Activated naive CD4-positive, alpha-beta T cell treated with anti-CD3 and anti-CD28 coated beads, Interleukin-2, amount 50 U/mL, for 72 hours (primary cell): ENCODE measurements around the gene VPS37C. TPM values are rescaled to one million over a fixed set of nuclear protein-coding genes. Genes with fewer than 3 reads are reported as not detected.
A peak's percentile ranks its signal among the peaks of the same experiment; 100 is the strongest.
"Not testable (repeated sequence)": the region's sequence is repeated elsewhere in the genome, so short reads cannot be mapped to it uniquely, and the experiment has no call there.

Experiments used
- ATAC-seq, 2 donors: fragments of 150-1000 bp; cut with Tn5 transposase; 2 replicates each; pipeline ENCODE4 v1.10.0; 2021; ENCODE audit warnings: mild to moderate bottlenecking in 2 of 2, moderate library complexity in 2 of 2
- DNase-seq, 2 donors: peaks; one replicate each; pipeline ENCODE4 v3.0.0; 2021 to 2022; ENCODE audit warnings: low spot score in 2 of 2
- H3K27ac Mint-ChIP-seq, 2 donors: one replicate each; pipeline ENCODE4 v1.8.0; 2022; ENCODE audit warnings: mild to moderate bottlenecking in 2 of 2, mixed read lengths in 2 of 2
- H3K36me3 Mint-ChIP-seq, 2 donors: one replicate each; pipeline ENCODE4 v1.8.0; 2022; ENCODE audit warnings: mixed read lengths in 2 of 2
- H3K9me3 Mint-ChIP-seq, 2 donors: one replicate each; pipeline ENCODE4 v1.8.0; 2022; ENCODE audit warnings: mixed read lengths in 2 of 2
- total RNA-seq, 2 donors: library from RNA; stranded (reverse); gene quantifications; one replicate each; pipeline ENCODE4 v1.2.3, GENCODE V29; 2022

The VPS37C gene
- total RNA-seq, 2 donors from 2014 or later: 10.2 to 10.9 TPM

- Mint-ChIP-seq H3K27ac (peak overlapping the region in 1 of 2 donors; percentile 75), H3K9me3 (peaks cover 0 to 9% of the 10 kb centered on the region in 2 donors), H3K36me3 (peaks cover 69 to 96% of the 10 kb centered on the region in 2 donors)
- ATAC-seq (peak in 1 of 2 donors; percentile 36), DNase-seq (no peak)
Measured at GRCh38 chr11:61107888-61108287, 53.3 kb downstream of the VPS37C start.

DNA sequence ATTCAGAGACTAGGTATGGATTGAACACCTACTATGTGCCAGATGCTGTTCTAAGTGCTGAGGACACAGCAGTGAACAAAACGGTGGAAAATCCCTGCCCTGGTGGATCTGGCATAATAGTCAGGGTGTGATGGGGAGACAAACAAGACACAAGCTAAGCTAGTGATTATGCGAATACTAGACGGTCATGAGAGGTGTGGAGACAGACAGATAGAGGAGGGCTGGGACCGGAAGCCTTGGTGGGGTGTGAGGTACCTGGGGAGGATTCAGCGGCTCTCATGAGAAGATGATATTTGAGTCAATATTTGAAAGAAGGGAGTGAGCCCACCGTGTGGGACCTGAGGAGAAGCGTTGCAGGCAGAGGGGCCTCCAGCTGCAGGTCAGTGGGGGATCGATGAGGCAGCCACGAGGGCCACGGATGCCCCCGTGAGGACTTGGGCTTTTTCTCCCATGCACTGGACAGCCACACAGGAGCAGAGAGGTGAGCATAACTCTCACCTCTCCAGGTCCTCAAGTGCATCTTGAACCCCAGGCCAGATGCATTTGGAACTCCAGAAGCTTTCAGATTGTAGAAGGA lies 54.2 kb downstream of the VPS37C start:
- peaks cover 67 to 90% of the 10 kb centered on the region in 2 donors for H3K36me3 Mint-ChIP-seq
- DNase-seq: no peak
- no peak for ATAC-seq
- peaks cover 0 to 9% of the 10 kb centered on the region in 2 donors for H3K9me3 Mint-ChIP-seq
- H3K27ac Mint-ChIP-seq: peak overlapping the region in 1 of 2 donors; percentile 95

GRCh38 chr11:61106296-61106695 lies 54.9 kb downstream of the VPS37C start:
- Mint-ChIP-seq H3K9me3 (peaks cover 0 to 9% of the 10 kb centered on the region in 2 donors), H3K36me3 (peaks cover 61 to 83% of the 10 kb centered on the region in 2 donors), H3K27ac (peak overlapping the region in 1 of 2 donors; percentile 96)
- DNase-seq (no peak), ATAC-seq (no peak)

DNA sequence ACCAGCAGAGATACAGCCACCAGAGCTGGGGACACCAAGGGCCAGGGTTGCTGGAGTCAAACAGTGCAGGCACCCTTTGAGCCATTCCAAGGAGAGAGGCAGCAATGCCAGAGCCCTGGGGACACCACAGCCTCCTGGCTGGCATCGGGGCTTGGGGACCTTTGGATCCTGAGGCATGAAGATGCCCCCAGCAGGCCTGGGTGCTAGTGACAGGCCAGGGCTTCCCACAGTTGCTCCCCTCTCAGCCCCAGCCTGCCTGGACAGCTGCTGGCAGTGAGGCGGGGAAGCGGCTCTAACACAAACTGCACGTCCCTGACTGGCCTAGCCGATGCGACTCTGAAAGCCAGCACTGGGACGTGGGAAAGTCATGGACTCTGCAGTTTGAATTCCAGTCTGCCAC lies 56.3 kb downstream of the VPS37C start:
- DNase-seq: no peak
- H3K27ac Mint-ChIP-seq: peak overlapping the region in 1 of 2 donors; percentile 31
- no peak for ATAC-seq
- peaks cover 53 to 71% of the 10 kb centered on the region in 2 donors for H3K36me3 Mint-ChIP-seq
- H3K9me3 Mint-ChIP-seq: peaks cover 0 to 9% of the 10 kb centered on the region in 2 donors

DNA sequence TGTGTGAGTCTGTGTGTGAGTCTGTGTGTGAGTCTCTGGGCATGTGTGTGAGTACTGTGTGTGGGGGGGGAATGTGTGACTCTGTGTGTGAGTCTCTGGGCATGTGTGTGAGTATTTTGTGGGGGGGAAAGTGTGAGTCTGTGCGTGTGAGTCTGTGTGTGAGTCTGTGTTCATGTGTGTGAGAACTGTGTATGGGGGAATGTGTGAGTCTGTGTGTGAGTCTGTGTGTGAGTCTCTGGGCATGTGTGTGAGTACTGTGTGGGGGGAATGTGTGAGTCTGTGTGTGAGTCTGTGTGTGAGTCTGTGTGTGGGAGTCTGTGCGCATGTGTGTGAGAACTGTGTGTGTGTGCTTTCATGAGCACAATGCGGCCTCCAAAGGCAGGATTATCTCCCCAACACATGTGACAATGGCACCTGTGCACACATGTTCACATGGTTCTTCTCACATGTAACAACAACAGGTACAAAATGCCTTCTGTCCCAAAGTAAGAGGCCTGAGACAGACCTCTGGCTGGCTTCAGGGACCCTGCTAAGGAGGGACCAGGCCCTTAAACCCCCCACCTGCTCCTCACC lies 57.3 kb downstream of the VPS37C start:
- Mint-ChIP-seq H3K27ac (peak overlapping the region in 1 of 2 donors; percentile 95), H3K9me3 (peaks cover 0 to 9% of the 10 kb centered on the region in 2 donors), H3K36me3 (peaks cover 53 to 60% of the 10 kb centered on the region in 2 donors)
- no peak for ATAC-seq
- no peak for DNase-seq

GRCh38 chr11:61102667-61103571 lies 58.3 kb downstream of the VPS37C start:
- Mint-ChIP-seq H3K27ac (peak overlapping the region in 1 of 2 donors; percentile 95), H3K9me3 (peaks cover 0 to 9% of the 10 kb centered on the region in 2 donors), H3K36me3 (peaks cover 47 to 50% of the 10 kb centered on the region in 2 donors)
- peak; percentile 46 to 73 for ATAC-seq
- no peak for DNase-seq

DNA sequence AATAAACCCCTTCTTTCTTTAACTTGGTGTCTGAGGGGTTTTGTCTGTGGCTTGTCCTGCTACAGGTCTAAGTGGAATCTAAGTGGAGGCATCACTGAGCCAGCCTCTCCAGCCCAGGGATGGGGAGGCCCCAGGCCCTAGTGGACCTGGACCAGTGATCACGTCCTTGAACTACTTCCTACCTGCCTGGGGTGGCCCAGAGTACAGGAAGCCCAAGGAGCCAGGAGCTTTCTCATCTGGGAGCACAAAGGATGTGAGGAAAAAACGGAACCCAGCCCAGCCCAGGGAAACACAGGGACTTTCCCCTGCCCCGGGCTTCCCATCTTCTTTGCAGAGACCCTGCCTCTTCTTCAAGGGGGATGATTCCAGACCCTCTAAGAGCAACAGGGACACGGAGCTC lies 62.4 kb downstream of the VPS37C start:
- Mint-ChIP-seq H3K36me3 (peaks cover 20 to 22% of the 10 kb centered on the region in 2 donors), H3K27ac (no peak overlapping the region), H3K9me3 (peaks cover 0 to 6% of the 10 kb centered on the region in 2 donors)
- no peak for ATAC-seq
- peak in 1 of 2 donors; percentile 53 for DNase-seq

DNA sequence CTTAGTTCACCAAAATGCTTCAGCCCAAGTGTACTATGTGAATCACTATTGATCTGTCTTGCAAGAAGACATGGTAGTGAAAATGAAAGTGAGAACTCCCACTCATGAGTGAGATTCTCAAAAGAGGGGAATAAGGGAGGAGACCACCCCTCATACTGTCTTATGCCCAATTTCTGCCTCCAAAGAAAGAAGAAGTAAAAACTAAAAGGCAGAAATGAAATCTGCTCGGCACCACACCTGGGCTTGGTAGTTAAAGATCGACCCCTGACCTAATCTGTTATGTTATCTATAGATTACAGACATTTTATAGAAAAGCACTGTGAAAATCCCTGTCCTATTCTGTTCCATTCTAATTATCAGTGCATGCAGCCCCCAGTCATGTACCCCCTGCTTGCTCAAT lies 63.0 kb downstream of the VPS37C start:
- not testable (repeated sequence) for H3K27ac Mint-ChIP-seq, H3K9me3 Mint-ChIP-seq, DNase-seq
- H3K36me3 Mint-ChIP-seq: peaks cover 15 to 22% of the 10 kb centered on the region in 2 donors
- peak in 1 of 2 donors; percentile 15 for ATAC-seq

DNA sequence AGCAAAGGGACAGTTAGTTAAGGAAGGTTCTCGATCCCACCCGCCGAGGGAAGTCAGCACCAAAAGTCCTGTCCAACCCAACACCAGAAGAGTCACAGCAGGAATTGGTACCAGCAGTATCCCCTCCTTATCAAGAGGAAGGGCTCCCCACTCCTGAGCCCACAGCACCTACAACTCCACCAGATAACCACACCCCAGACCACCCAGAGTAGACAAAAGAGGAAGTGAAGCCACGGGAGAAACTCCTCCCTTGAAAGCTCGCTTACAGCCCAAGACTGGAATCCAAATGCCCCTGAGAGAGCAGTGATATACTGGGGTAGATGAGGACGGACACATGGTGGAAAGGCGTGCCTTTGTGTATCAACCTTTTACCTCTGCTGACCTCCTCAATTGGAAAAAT lies 66.2 kb downstream of the VPS37C start:
- ATAC-seq (no peak), DNase-seq (no peak)
- peaks cover 24 to 44% of the 10 kb centered on the region in 2 donors for H3K36me3 Mint-ChIP-seq
- no peak overlapping the region for H3K27ac Mint-ChIP-seq
- H3K9me3 Mint-ChIP-seq: no peaks in the 10 kb centered on the region

GRCh38 chr11:61094167-61094566 lies 67.1 kb downstream of the VPS37C start:
- peak in 1 of 2 donors; percentile 52 for DNase-seq
- H3K27ac Mint-ChIP-seq: peak overlapping the region in 1 of 2 donors; percentile 97
- not testable (repeated sequence) for H3K9me3 Mint-ChIP-seq, ATAC-seq
- H3K36me3 Mint-ChIP-seq: peaks cover 27 to 44% of the 10 kb centered on the region in 2 donors

GRCh38 chr11:61092908-61093763 lies 68.1 kb downstream of the VPS37C start:
- Mint-ChIP-seq H3K27ac (peak overlapping the region; percentile 94 to 97), H3K9me3 (no peaks in the 10 kb centered on the region), H3K36me3 (peaks cover 27 to 44% of the 10 kb centered on the region in 2 donors)
- DNase-seq (peak in 1 of 2 donors; percentile 42), ATAC-seq (no peak)

- Mint-ChIP-seq H3K36me3 (peaks cover 27 to 44% of the 10 kb centered on the region in 2 donors), H3K27ac (peak overlapping the region; percentile 94 to 97), H3K9me3 (no peaks in the 10 kb centered on the region)
- DNase-seq: peak in 1 of 2 donors; percentile 77
- peak; percentile 72 for ATAC-seq
Measured at GRCh38 chr11:61092280-61092766, 68.9 kb downstream of the VPS37C start.

DNA sequence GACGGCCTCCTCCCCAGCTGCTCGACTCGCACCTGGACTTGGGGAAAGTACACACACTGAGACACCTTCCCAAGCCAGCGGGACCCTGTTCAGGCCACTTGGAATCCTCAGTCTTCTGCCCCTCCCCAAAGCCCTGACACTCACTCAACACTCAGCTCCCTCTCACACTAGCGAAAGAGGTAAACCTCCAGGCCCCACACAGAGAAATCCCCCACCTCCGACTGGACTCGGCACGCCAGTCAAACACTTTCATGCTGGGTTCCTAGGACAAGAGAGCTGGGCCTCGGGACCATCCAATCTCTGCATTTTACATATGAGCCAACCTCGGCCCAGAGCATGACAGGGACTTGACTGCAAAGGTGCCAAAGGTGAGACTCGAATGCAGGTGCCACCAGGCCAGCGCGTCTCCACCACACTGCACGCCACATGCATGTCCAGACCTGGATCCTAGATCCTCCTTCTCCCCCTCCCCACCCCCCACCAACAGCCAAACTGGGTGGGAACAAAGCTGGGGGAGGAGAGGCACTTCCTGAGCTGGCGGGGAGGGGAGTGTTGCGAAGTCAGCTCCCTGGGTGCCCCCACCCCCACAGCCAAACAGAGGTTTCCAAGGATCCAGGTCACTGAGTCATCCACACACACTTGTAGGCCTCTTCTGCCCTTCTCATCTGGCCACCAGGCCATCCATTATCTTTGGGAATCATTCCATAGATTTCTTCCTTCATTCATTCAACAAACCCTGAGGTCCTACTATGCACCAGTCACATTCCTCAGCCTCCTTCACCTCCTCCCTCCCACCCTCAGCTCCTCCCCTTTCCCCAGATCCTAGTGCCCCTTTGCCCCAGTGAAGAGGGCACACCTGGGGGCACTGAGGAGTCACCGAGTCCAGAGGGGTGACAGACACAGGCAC lies 69.6 kb downstream of the VPS37C start:
- peak; percentile 67 to 77 for ATAC-seq
- peak in 1 of 2 donors; percentile 72 for DNase-seq
- H3K27ac Mint-ChIP-seq: peak overlapping the region; percentile 94 to 97
- peaks cover 27 to 44% of the 10 kb centered on the region in 2 donors for H3K36me3 Mint-ChIP-seq
- H3K9me3 Mint-ChIP-seq: no peaks in the 10 kb centered on the region

DNA sequence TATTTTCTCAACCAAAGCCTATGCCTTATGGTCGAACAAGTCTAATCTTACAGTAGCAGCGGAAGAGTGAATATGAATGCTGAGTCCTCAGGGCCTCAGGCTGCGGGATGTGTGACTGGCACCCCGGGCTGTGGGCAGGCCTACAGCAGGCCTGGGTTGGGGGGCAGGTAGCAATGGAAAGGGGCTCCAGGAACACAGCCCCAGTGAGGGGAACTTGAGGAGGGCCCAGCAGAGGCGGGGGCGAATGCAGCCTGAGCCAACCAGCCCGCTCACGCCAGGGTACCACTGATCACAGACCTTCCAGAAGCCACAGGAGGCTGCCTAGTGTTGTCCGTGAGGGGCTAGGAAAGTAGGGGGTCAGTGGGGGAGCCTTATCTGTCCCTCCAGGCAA lies 70.2 kb downstream of the VPS37C start:
- H3K9me3 Mint-ChIP-seq: no peaks in the 10 kb centered on the region
- H3K27ac Mint-ChIP-seq: peak overlapping the region; percentile 94 to 97
- H3K36me3 Mint-ChIP-seq: peaks cover 27 to 44% of the 10 kb centered on the region in 2 donors
- ATAC-seq (peak in 1 of 2 donors; percentile 25), DNase-seq (no peak)

DNA sequence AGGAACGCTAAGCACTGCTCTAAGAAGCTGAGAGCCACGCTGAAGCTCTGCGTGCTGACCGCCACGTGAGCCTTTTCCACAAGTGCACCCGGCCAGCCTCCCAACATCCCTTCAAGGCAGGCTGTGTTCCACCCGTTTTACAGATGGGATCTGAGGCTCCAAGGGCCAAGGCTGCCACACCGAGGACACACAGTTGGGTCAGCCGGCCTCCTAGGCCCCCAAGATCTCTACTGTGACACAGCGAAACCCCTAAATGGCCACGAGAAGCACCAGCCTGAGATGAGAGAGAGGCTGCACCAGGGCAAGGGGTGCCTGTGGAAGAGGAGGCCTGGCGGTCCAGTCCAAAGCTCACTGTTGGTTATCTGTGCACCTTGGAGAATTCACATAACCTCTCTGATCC lies 70.7 kb downstream of the VPS37C start:
- H3K9me3 Mint-ChIP-seq: no peaks in the 10 kb centered on the region
- no peak for ATAC-seq
- DNase-seq: no peak
- H3K27ac Mint-ChIP-seq: peak overlapping the region; percentile 94 to 97
- peaks cover 27 to 44% of the 10 kb centered on the region in 2 donors for H3K36me3 Mint-ChIP-seq
